Body of pancreas (tissue), 4 donors: Measurements from ENCODE around the gene FAM185A.

ENCODE experiments used
- POLR2A ChIP-seq, 3 donors: fragments of 450-650 bp; IDR thresholded peaks; one replicate each; pipeline ENCODE4 v1.6.1; 2016; ENCODE audit warnings: antibody characterized with exemption in 3 of 3, mild to moderate bottlenecking in 2 of 3
- TF ChIP-seq, protein P1 (sequence below), 7 experiments: fragments of 450-650 bp in 4 of 7; fragments of 200-600 bp in 3 of 7; sonication (generic) in 3 of 7; IDR thresholded peaks; one replicate each; pipeline ENCODE4 v1.5.1; 2016 to 2019; ENCODE audit warnings: antibody characterized with exemption in 7 of 7

DNA sequence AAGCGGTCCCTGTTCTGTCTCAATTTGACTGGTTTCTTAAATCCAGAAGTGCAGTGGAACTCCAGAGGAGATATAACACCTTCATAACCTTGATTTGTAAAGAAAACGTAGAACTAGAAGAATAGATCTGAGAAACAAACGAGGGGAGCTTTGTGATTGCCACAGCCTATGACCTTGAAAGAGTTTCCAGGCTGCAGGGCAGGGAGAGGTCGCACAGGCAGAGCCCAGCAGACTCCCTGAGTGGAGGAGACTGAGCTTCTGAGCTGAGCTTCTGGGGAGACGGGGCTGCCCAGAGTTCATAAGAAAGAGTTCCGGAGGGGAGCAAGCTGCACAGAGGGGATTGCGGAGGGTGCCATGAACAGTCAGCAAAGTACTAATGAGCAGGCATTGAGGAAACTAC lies 57.8 kb downstream of the FAM185A start:
- TF ChIP-seq, protein P1, sequence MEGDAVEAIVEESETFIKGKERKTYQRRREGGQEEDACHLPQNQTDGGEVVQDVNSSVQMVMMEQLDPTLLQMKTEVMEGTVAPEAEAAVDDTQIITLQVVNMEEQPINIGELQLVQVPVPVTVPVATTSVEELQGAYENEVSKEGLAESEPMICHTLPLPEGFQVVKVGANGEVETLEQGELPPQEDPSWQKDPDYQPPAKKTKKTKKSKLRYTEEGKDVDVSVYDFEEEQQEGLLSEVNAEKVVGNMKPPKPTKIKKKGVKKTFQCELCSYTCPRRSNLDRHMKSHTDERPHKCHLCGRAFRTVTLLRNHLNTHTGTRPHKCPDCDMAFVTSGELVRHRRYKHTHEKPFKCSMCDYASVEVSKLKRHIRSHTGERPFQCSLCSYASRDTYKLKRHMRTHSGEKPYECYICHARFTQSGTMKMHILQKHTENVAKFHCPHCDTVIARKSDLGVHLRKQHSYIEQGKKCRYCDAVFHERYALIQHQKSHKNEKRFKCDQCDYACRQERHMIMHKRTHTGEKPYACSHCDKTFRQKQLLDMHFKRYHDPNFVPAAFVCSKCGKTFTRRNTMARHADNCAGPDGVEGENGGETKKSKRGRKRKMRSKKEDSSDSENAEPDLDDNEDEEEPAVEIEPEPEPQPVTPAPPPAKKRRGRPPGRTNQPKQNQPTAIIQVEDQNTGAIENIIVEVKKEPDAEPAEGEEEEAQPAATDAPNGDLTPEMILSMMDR (IDR thresholded peaks at IDR 0.05): no peak
- TF ChIP-seq POLR2A (IDR thresholded peaks at IDR 0.05): no peak
